ENCODE data around the gene FBXO38.
"Not testable (repeated sequence)": the region's sequence is repeated elsewhere in the genome, so short reads cannot be mapped to it uniquely, and the experiment has no call there.

DNA sequence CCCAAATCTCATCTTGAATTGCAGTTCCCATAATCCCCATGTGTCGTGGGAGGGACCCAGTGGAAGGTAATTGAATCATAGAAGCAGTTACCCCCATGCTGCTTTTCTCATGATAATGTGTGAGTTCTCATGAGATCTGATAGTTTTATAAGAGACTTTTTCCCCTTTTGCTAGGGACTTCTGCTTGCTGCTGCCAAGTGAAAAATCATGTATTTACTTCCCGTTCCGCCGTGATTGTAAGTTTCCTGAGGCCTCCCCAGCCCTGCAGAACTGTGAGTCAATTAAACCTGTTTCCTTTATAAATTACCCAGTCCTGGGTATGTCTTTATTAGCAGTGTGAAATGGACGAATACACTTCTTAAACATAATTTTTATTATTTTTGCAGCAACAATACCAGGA is 85.0 kb downstream of the FBXO38 start:
- TF ChIP-seq, protein P1, sequence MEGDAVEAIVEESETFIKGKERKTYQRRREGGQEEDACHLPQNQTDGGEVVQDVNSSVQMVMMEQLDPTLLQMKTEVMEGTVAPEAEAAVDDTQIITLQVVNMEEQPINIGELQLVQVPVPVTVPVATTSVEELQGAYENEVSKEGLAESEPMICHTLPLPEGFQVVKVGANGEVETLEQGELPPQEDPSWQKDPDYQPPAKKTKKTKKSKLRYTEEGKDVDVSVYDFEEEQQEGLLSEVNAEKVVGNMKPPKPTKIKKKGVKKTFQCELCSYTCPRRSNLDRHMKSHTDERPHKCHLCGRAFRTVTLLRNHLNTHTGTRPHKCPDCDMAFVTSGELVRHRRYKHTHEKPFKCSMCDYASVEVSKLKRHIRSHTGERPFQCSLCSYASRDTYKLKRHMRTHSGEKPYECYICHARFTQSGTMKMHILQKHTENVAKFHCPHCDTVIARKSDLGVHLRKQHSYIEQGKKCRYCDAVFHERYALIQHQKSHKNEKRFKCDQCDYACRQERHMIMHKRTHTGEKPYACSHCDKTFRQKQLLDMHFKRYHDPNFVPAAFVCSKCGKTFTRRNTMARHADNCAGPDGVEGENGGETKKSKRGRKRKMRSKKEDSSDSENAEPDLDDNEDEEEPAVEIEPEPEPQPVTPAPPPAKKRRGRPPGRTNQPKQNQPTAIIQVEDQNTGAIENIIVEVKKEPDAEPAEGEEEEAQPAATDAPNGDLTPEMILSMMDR (IDR thresholded peaks at IDR 0.05; ENCODE audit: low read length), result not testable (repeated sequence)
- TF ChIP-seq EZH2 (IDR thresholded peaks at IDR 0.05; ENCODE audit: borderline replicate concordance, low read length), result not testable (repeated sequence)
